GM19025 (cell line): Measurements from ENCODE around the gene DSG3.

Source experiments
- ATAC-seq: cut with Tn5 transposase; IDR thresholded peaks from one replicate; pipeline ENCODE4 v1.9.1; 2021; ENCODE audit warnings: mild to moderate bottlenecking, low read depth, moderate library complexity; ENCODE audit not compliant: unreplicated experiment

The DSG3 gene

GRCh38 chr18:31447530-31448191 lies at the start of gene DSG3:
Gene DSG3, plus strand, starts transcription at chr18:31447741. Its CDS starts 137 bp downstream, at chr18:31447878.
- ATAC-seq, result no peak

- ATAC-seq, result no peak
These were observed 49.4 kb upstream of the DSG3 start for GRCh38 chr18:31398191-31398590.

- no peak for ATAC-seq
These were observed 48.1 kb upstream of the DSG3 start for GRCh38 chr18:31399306-31400032.

GRCh38 chr18:31401156-31402025 lies 46.1 kb upstream of the DSG3 start:
- ATAC-seq, result no peak

GRCh38 chr18:31402026-31402373 lies 45.5 kb upstream of the DSG3 start:
- no peak for ATAC-seq

GRCh38 chr18:31403409-31403808 lies 44.1 kb upstream of the DSG3 start:
- ATAC-seq, result no peak

- ATAC-seq, result no peak
These were observed 39.9 kb upstream of the DSG3 start for GRCh38 chr18:31407649-31408048.

- ATAC-seq, result no peak
These were observed 38.3 kb upstream of the DSG3 start for GRCh38 chr18:31409276-31409675.

GRCh38 chr18:31410716-31411483 lies 36.6 kb upstream of the DSG3 start:
- ATAC-seq, result no peak

- no peak for ATAC-seq
These were observed 34.4 kb upstream of the DSG3 start for GRCh38 chr18:31413137-31413536.

- no peak for ATAC-seq
These were observed 29.7 kb upstream of the DSG3 start for GRCh38 chr18:31417850-31418249.

GRCh38 chr18:31419457-31419932 lies 28.0 kb upstream of the DSG3 start:
- no peak for ATAC-seq

- ATAC-seq, result no peak
These were observed 27.5 kb upstream of the DSG3 start for GRCh38 chr18:31420032-31420431.

- ATAC-seq, result no peak
These were observed 27.0 kb upstream of the DSG3 start for GRCh38 chr18:31420524-31420923.

GRCh38 chr18:31424383-31424988 lies 23.1 kb upstream of the DSG3 start:
- no peak for ATAC-seq

- no peak for ATAC-seq
These were observed 21.5 kb upstream of the DSG3 start for GRCh38 chr18:31426021-31426420.

GRCh38 chr18:31426871-31427406 lies 20.6 kb upstream of the DSG3 start:
- ATAC-seq, result no peak

- no peak for ATAC-seq
These were observed 19.3 kb upstream of the DSG3 start for GRCh38 chr18:31428211-31428610.

- no peak for ATAC-seq
These were observed 17.9 kb upstream of the DSG3 start for GRCh38 chr18:31429623-31430022.

- ATAC-seq, result no peak
These were observed 17.5 kb upstream of the DSG3 start for GRCh38 chr18:31430072-31430471.
